ENCODE results near the gene FN3K. TPM values are rescaled to one million over a fixed set of nuclear protein-coding genes. Genes with fewer than 3 reads are reported as not detected.

FN3K gene
- total RNA-seq, 8 experiments from 2014 or later: 1.0 to 11.3 (median 4.9) TPM

- Histone ChIP-seq H3K4me3 (peak overlapping the region; percentile 57 to 99 (median 76)), H3K4me1 (replicated peaks in 1 of 2) (peaks cover 7 to 12% of the 10 kb centered on the region in 2 donors), H3K27ac (no peak overlapping the region)
- in situ Hi-C loops (cut with MboI; ENCODE audit: low pct_unique_long_range_greater_than_20kb in 2 of 9, low sequenced_read_pairs in 9 of 9, unreplicated experiment in 9 of 9): no loop called here
- WGBS, 10 experiments: 0 to 10% methylated on average over 1 to 2 of the region's 48 CpGs; no CpG with 5 or more reads in 8 of the 10 experiments
- no peak for ATAC-seq (replicated peaks in 6 of 8)
Observed at GRCh38 chr17:82696916-82697807, 38.3 kb upstream of the FN3K start.

- ATAC-seq (replicated peaks in 6 of 8): no peak
- WGBS, 10 experiments: 0% methylated on average over 2 of the region's 32 CpGs; no CpG with 5 or more reads in 9 of the 10 experiments
- peaks cover 7 to 12% of the 10 kb centered on the region in 2 donors for H3K4me1 ChIP-seq (replicated peaks in 1 of 2)
- H3K4me3 ChIP-seq: peak overlapping the region; percentile 57 to 99 (median 76)
- H3K27ac ChIP-seq: no peak overlapping the region
- in situ Hi-C loops (cut with MboI; ENCODE audit: low pct_unique_long_range_greater_than_20kb in 2 of 9, low sequenced_read_pairs in 9 of 9, unreplicated experiment in 9 of 9): no loop called here
Observed at GRCh38 chr17:82697808-82698064, 37.7 kb upstream of the FN3K start.

GRCh38 chr17:82698065-82698973 is 37.1 kb upstream of the FN3K start, which contains the start of gene RAB40B:
TSS of gene RAB40B (minus strand) at chr17:82698698. CDS start at chr17:82698596, 102 bp downstream.
- in situ Hi-C loops (cut with MboI; ENCODE audit: low pct_unique_long_range_greater_than_20kb in 2 of 9, low sequenced_read_pairs in 9 of 9, unreplicated experiment in 9 of 9): no loop called here
- WGBS, 10 experiments: 0% methylated on average over 3 of the region's 112 CpGs; no CpG with 5 or more reads in 9 of the 10 experiments
- Histone ChIP-seq H3K27ac (peak within 1 kb of the TSS in 1 of 2 donors; percentile 18), H3K4me1 (replicated peaks in 1 of 2) (peaks cover 7 to 10% of the 10 kb centered on the region in 2 donors), H3K4me3 (peak within 1 kb of the TSS; percentile 57 to 99 (median 76))
- peak; percentile 91 to 95 (median 94) for ATAC-seq (replicated peaks in 6 of 8)

- Histone ChIP-seq H3K4me1 (replicated peaks in 1 of 2) (peaks cover 7% of the 10 kb centered on the region in 2 donors), H3K4me3 (peak overlapping the region; percentile 57 to 90 (median 76)), H3K27ac (peak overlapping the region in 1 of 2 donors; percentile 18)
- in situ Hi-C loops (cut with MboI; ENCODE audit: low pct_unique_long_range_greater_than_20kb in 2 of 9, low sequenced_read_pairs in 9 of 9, unreplicated experiment in 9 of 9): no loop called here
- ATAC-seq (replicated peaks in 6 of 8): peak in 2 of 8 experiments; percentile 1 to 5
- WGBS, 10 experiments: 0 to 80% (median 13%) methylated on average over 1 to 9 of the region's 45 CpGs; no CpG with 5 or more reads in 6 of the 10 experiments
Observed at GRCh38 chr17:82698974-82699442, 36.4 kb upstream of the FN3K start.

GRCh38 chr17:82699551-82699950 is 35.9 kb upstream of the FN3K start:
- ATAC-seq (replicated peaks in 6 of 8): no peak
- no peak overlapping the region for H3K27ac ChIP-seq
- peaks cover 7% of the 10 kb centered on the region in 2 donors for H3K4me1 ChIP-seq (replicated peaks in 1 of 2)
- in situ Hi-C loops (cut with MboI; ENCODE audit: low pct_unique_long_range_greater_than_20kb in 2 of 9, low sequenced_read_pairs in 9 of 9, unreplicated experiment in 9 of 9): no loop called here
- 59 to 77% (median 64%) methylated on average over 1 to 11 of the region's 13 CpGs; no CpG with 5 or more reads in 3 of the 10 experiments for WGBS, 10 experiments
- peak overlapping the region in 2 of 5 donors; percentile 76 to 89 for H3K4me3 ChIP-seq

GRCh38 chr17:82702231-82702927 is 33.0 kb upstream of the FN3K start:
- Histone ChIP-seq H3K4me3 (no peak overlapping the region), H3K27ac (no peak overlapping the region), H3K4me1 (replicated peaks in 1 of 2) (peaks cover under 1 to 2% of the 10 kb centered on the region in 2 donors)
- ATAC-seq (replicated peaks in 6 of 8): peak in 1 of 8 experiments; percentile 10
- in situ Hi-C loops (cut with MboI; ENCODE audit: low pct_unique_long_range_greater_than_20kb in 2 of 9, low sequenced_read_pairs in 9 of 9, unreplicated experiment in 9 of 9): no loop called here
- 0 to 100% (median 60%) methylated on average over 1 to 13 of the region's 20 CpGs; no CpG with 5 or more reads in 2 of the 10 experiments for WGBS, 10 experiments

GRCh38 chr17:82703036-82703745 is 32.2 kb upstream of the FN3K start:
- H3K4me1 ChIP-seq (replicated peaks in 1 of 2): peaks cover under 1 to 3% of the 10 kb centered on the region in 2 donors
- no peak overlapping the region for H3K27ac ChIP-seq
- WGBS, 10 experiments: 60 to 93% (median 82%) methylated on average over 1 to 10 of the region's 26 CpGs; no CpG with 5 or more reads in 6 of the 10 experiments
- in situ Hi-C loops (cut with MboI; ENCODE audit: low pct_unique_long_range_greater_than_20kb in 2 of 9, low sequenced_read_pairs in 9 of 9, unreplicated experiment in 9 of 9): no loop called here
- no peak for ATAC-seq (replicated peaks in 6 of 8)
- H3K4me3 ChIP-seq: no peak overlapping the region

GRCh38 chr17:82703935-82704865 is 31.2 kb upstream of the FN3K start:
- no peak overlapping the region for H3K4me3 ChIP-seq
- peaks cover 4 to 7% of the 10 kb centered on the region in 2 donors for H3K4me1 ChIP-seq (replicated peaks in 1 of 2)
- no peak for ATAC-seq (replicated peaks in 6 of 8)
- 60 to 85% (median 79%) methylated on average over 1 to 11 of the region's 38 CpGs; no CpG with 5 or more reads in 6 of the 10 experiments for WGBS, 10 experiments
- H3K27ac ChIP-seq: no peak overlapping the region
- in situ Hi-C loops (cut with MboI; ENCODE audit: low pct_unique_long_range_greater_than_20kb in 2 of 9, low sequenced_read_pairs in 9 of 9, unreplicated experiment in 9 of 9): no loop called here

GRCh38 chr17:82704886-82705285 is 30.5 kb upstream of the FN3K start:
- H3K4me3 ChIP-seq: no peak overlapping the region
- H3K27ac ChIP-seq: no peak overlapping the region
- in situ Hi-C loops (cut with MboI; ENCODE audit: low pct_unique_long_range_greater_than_20kb in 2 of 9, low sequenced_read_pairs in 9 of 9, unreplicated experiment in 9 of 9): no loop called here
- no peak for ATAC-seq (replicated peaks in 6 of 8)
- peaks cover 4 to 7% of the 10 kb centered on the region in 2 donors for H3K4me1 ChIP-seq (replicated peaks in 1 of 2)
- 36 to 92% (median 73%) methylated on average over 1 to 8 of the region's 13 CpGs; no CpG with 5 or more reads in 3 of the 10 experiments for WGBS, 10 experiments

GRCh38 chr17:82705756-82706155 is 29.7 kb upstream of the FN3K start:
- WGBS, 10 experiments: 60 to 100% (median 82%) methylated on average over 1 to 2 of the region's 18 CpGs; no CpG with 5 or more reads in 6 of the 10 experiments
- Histone ChIP-seq H3K27ac (no peak overlapping the region), H3K4me3 (no peak overlapping the region), H3K4me1 (replicated peaks in 1 of 2) (peaks cover 4 to 7% of the 10 kb centered on the region in 2 donors)
- in situ Hi-C loops (cut with MboI; ENCODE audit: low pct_unique_long_range_greater_than_20kb in 2 of 9, low sequenced_read_pairs in 9 of 9, unreplicated experiment in 9 of 9): no loop called here
- no peak for ATAC-seq (replicated peaks in 6 of 8)

- H3K4me1 ChIP-seq (replicated peaks in 1 of 2): peaks cover 4 to 7% of the 10 kb centered on the region in 2 donors
- H3K4me3 ChIP-seq: no peak overlapping the region
- in situ Hi-C loops (cut with MboI; ENCODE audit: low pct_unique_long_range_greater_than_20kb in 2 of 9, low sequenced_read_pairs in 9 of 9, unreplicated experiment in 9 of 9): no loop called here
- ATAC-seq (replicated peaks in 6 of 8): peak in 1 of 8 experiments; percentile 2
- no peak overlapping the region for H3K27ac ChIP-seq
- no CpG with 5 or more reads among the region's 9 CpGs for WGBS, 10 experiments
Observed at GRCh38 chr17:82709024-82709675, 26.3 kb upstream of the FN3K start.

Data from motor neuron (in vitro differentiated cells).